ENCODE results near the gene HOXB1.

GRCh38 chr17:48548523-48549280 lies 17.9 kb upstream of the HOXB1 start:
- TF ChIP-seq POLR2AphosphoS5 (IDR thresholded peaks at IDR 0.05; ENCODE audit: insufficient read depth, low read depth, low read length) (no peak), CTCF (IDR thresholded peaks at IDR 0.05; ENCODE audit: extremely low read depth in 1 of 2, insufficient read depth in 1 of 2, low read depth in 1 of 2, low read length in 2 of 2) (no peak), EZH2 (IDR thresholded peaks at IDR 0.05; ENCODE audit: borderline replicate concordance, low read depth, low read length, severe bottlenecking) (no peak), POLR2A (IDR thresholded peaks at IDR 0.05; ENCODE audit: low read depth, low read length) (no peak), GATA2 (IDR thresholded peaks at IDR 0.05; ENCODE audit: insufficient read depth, insufficient read length, low read depth, low read length) (no peak), JUN (IDR thresholded peaks at IDR 0.05; ENCODE audit: borderline replicate concordance, insufficient read depth, insufficient read length, low read depth) (no peak), MYC (IDR thresholded peaks at IDR 0.05; ENCODE audit: low read depth, low read length) (no peak)
- TF ChIP-seq, protein P1, sequence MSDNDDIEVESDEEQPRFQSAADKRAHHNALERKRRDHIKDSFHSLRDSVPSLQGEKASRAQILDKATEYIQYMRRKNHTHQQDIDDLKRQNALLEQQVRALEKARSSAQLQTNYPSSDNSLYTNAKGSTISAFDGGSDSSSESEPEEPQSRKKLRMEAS (IDR thresholded peaks at IDR 0.05; ENCODE audit: insufficient read depth, insufficient read length) = no peak
